T-helper 2 cell (primary cell): ENCODE measurements around the gene TMEM232.

Experiments
- DNase-seq, 5 experiments: peaks; one replicate each; pipeline versions ENCODE4 v3.0.0 to v3.0.0-alpha.2; 2012 to 2022

The TMEM232 gene

GRCh38 chr5:110514030-110514429, 212.4 kb downstream of the TMEM232 start:
- no peak for DNase-seq

- no peak for DNase-seq
Measured at GRCh38 chr5:110512266-110512665, 214.2 kb downstream of the TMEM232 start.

DNA sequence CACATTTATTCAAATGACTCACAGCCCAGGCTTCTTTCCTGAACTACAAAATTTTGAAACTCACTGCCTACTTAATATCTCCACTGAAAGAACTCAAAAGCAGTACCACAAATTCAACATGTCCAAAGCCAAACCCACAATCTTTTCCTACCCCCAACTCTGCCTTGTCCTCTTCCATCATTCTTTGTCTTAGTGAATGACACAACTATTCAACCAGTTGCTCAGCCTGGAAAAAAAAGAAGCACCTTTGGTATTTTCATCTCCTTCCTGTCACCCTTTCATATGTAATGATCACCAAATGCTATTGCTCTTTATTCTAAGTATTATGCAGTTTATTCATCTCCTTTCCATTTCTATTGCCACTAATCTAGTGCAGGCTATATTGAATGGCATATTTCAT, 216.3 kb downstream of the TMEM232 start:
- no peak for DNase-seq

DNA sequence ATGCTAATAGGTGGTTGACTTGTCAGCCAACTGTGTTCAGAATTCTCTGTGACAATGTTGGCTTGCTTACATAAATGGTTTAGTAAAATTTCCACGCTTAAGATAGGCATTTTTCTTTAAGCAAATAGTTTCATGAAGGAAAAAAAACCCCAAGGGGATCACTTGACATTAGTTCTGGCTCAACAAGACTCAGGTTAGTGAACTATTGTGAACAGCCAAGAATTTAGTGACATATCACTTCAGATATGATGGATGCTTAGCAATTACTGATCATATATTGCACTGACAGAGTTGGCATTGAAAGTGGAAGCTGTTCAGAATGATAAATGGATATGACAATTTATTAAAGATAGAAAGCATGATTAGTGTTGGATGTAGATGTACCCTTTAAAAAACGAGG, 218.5 kb downstream of the TMEM232 start:
- no peak for DNase-seq

DNA sequence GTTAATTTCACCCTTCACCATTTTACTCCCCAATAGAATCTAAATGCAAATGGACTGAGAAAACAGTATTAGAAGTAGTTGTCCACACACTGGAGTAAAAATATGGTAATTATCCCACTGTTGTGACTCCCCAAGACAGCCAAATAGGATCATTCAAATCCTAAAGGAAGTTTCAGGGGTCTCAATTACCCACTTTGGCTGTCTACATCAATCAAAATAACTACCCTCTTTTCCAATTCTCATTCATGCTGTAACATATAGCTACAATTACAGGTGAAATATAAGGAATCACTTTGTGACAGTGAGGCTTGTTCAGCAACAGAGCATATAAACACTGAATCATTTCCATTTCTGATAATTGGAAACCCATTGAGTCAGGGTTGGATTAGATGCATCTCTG, 220.1 kb downstream of the TMEM232 start:
- DNase-seq, result no peak

DNA sequence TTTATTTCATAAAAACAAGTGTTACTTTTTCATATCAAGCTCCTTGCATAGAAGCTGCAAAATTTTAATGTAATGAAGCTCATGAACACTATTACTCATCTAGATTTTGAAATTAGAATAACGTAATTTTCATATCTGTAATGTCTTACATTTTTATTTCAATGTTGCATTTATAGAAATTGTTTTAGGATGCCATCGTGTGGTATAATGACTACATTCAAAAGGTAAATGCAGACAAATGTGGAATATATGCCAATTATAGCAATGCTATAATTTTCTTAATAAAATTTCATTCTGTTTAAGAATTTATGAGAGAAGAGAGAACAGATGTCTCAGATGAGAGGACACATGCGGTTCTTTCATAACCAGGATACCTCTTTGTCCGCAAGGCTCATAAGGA, 230.2 kb downstream of the TMEM232 start:
- no peak for DNase-seq

DNA sequence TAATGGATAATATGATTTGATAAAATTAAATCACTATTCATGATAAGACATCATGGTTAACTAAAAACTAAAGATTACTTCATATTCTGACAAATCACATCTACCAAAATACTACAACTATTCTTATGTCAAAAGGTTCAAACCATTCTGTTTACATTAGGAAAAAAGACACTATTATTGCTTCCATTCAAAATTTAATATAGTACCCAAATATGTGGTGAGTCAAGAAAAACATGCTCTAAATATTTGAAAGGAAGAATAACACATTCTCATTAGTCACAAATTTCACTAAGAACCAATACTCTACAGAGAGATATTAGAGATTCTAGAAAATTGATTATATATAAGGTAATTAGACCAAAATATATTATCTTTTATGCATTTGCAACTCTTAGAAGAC, 234.0 kb downstream of the TMEM232 start:
- no peak for DNase-seq

- no peak for DNase-seq
Measured at GRCh38 chr5:110478895-110479294, 247.6 kb downstream of the TMEM232 start.

DNA sequence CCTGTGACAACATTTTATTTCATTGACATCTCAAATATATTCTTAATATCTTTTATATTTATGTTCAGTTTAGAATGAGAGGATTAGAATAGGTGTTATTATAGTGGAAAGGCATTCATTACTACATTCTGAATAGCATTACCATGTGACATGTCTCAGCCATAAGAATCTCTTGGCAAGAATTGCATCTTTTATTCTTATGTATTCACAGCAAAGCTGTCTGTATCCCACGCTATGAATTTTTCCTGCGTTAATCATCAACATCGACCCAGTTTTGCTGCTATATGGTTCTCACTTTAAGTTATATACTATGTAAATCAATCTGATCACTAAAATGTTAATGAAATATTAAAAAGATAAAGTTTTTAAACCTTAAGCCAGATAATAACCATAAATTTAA, 248.6 kb downstream of the TMEM232 start:
- no peak for DNase-seq

DNA sequence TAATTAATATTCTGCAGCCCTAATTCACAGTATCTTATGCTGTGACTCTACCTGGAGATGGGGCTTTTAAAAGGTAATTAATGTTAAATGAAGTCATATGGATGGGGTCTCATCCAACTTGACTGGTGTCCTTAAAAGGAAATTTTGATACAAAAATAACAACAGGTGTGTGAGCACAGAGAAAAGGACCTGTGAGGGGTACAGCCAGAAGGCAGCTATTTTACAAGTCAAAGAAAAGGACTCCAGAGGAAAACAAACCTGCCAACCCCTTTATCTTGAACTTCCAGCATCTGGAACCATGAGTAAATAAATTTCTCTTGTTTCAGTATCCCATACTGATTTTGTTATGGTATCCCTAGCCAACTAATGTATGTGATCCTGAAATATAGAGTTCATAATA, 250.3 kb downstream of the TMEM232 start:
- DNase-seq, result no peak

- DNase-seq, result no peak
Measured at GRCh38 chr5:110475529-110475928, 250.9 kb downstream of the TMEM232 start.

GRCh38 chr5:110469486-110469885, 257.0 kb downstream of the TMEM232 start:
- no peak for DNase-seq

- DNase-seq, result no peak
Measured at GRCh38 chr5:110463106-110463505, 263.4 kb downstream of the TMEM232 start.

DNA sequence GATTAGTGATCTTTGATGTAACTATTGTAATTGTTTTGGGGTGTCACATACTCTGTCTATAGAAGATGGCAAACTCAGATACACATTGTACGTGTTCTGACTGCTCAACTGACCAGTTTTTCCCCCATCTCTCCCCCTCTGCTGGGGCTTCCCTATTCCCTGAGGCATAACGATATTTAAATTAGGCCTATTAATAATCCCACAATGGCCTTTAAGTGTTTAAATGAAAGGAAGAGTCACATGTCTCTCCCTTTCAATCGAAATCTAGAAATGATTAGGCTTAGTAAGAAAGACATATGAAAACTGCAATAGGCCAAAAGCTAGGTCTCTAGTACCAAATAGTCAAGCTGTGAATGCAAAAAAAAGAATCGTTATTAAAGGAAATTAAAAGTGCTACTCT, 265.6 kb downstream of the TMEM232 start:
- DNase-seq, result no peak

- no peak for DNase-seq
Measured at GRCh38 chr5:110458313-110458712, 268.2 kb downstream of the TMEM232 start.

DNA sequence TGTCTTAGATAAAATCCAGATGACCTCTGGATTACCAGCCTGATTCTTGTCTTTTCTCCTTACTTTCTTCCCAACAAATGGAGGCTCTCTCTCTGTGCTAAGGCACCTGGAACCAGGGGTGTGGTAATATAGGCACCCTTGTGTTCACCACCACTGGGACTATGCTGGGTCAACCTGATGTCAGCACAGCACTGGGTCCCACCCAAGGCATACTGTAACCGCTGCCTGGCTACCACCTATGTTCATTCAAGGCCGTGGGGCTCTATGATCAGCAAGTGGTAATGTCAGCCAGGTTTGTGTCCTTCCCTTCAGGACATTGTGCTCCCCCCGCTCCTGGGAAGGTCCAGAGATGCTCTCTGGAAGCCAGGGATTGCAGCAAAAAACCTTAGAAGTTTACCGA, 283.6 kb downstream of the TMEM232 start:
- DNase-seq, result no peak

DNA sequence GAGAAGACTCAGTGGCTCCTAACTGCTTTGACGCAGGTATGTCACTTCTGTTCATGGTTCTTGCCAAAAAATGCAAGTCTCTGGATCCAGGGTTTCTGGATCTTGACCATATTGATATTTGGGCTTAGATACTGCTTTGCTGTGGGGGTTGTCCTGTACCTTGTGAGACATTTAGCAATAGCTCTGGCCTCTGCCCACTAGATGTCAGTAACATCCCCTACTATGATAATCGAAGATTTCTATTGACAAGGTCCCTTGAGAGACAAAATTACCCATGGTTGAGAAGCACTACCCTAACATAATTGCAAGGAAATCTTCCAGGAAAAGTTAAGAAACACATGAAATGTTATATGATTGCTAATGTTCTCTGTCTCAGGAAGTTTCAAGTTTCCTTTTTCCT, 285.4 kb downstream of the TMEM232 start:
- peak in 1 of 5 experiments; percentile 10 for DNase-seq

GRCh38 chr5:110440058-110440457, 286.4 kb downstream of the TMEM232 start:
- DNase-seq, result no peak

- DNase-seq, result no peak
Measured at GRCh38 chr5:110439296-110439695, 287.2 kb downstream of the TMEM232 start.

DNA sequence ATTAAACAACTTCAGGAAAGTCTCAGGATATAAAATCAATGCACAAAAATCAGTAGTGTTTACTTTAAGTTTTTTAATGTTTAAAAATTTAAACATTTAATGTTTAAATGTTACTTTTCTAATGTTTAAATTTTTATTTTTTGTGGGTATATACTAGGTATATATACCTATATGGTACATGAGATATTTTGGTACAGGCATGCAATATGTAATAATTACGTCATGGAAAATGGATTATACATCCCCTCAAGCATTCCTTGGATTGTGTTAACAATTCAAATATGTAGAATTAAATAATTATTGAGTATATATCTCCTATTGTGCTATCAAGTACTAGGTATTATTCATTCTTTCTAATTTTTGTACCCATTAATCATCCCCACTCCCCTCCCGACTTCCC, 291.3 kb downstream of the TMEM232 start:
- no peak for DNase-seq

GRCh38 chr5:110431603-110432002, 294.9 kb downstream of the TMEM232 start:
- DNase-seq, result no peak

DNA sequence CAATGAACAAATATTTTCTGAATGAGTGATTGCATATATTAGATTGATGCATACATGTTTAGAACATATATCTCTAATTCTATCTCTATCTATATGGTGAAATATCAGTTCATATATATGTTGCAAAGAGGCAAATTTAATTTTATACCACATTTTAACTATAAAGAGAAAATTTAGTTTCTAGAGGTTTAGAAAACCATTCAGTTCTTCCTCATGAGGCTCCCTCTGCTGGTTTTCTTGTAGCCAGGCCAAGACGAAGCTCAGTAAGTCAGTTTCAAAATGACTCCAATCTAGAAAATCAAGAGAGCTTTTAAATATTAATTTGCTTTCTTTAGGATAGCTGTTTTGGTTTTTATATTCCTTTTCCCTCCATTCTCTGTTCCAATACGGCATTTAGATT, 312.1 kb downstream of the TMEM232 start:
- peak in 1 of 5 experiments; percentile 13 for DNase-seq

GRCh38 chr5:110413856-110414255, 312.6 kb downstream of the TMEM232 start:
- no peak for DNase-seq

GRCh38 chr5:110409571-110409970, 316.9 kb downstream of the TMEM232 start:
- no peak for DNase-seq

GRCh38 chr5:110402562-110402961, 323.9 kb downstream of the TMEM232 start:
- DNase-seq, result no peak

DNA sequence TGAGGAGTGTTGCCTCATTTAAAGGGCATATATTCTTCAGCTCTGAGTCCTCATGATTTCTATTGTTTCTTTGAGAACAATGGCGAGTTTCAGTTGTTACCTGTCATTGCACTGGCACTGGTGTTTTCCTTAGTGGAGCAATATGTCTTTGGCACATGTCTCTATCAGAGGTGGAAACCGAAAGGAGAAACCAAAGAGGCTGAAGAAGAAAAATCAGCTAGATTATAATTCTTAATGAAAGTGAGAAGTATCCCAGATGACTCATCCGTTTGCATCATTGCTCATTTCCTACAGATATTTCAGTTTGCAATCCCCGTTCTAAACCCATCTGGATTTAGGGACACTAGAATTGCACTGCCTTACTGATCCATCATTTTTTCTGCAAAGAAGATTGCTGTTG, 324.6 kb downstream of the TMEM232 start:
- DNase-seq, result no peak
